Pancreas (tissue), 10 donors: ENCODE measurements around the gene LGALS3BP. TPM values are rescaled to one million over a fixed set of nuclear protein-coding genes. Genes with fewer than 3 reads are reported as not detected.

Source experiments
- ATAC-seq, 4 donors: fragments of 200-7000 bp; cut with Tn5 transposase; one replicate each; pipeline versions ENCODE4 v1.8.0 to v1.9.1; 2020; ENCODE audit warnings: mild to moderate bottlenecking in 4 of 4, moderate library complexity in 4 of 4
- DNase-seq, 6 donors: peaks; one replicate each; pipeline ENCODE4 v3.0.0-alpha.2; 2020
- FAIRE-seq: peaks from 2 replicates; lab custom pipeline; 2012; peaks lifted over from hg19 to GRCh38; lab: Jason Lieb, UNC
- H3K27ac ChIP-seq, 4 donors: fragments of 200-600 bp; sonication (generic); 1 replicate in 3 of 4; 2 replicates in 1 of 4; pipeline versions ENCODE4 v1.5.0 to v1.8.0; 2020
- H3K27me3 ChIP-seq, 4 donors: fragments of 200-600 bp; one replicate each; pipeline ENCODE4 v1.8.0; 2021
- H3K36me3 ChIP-seq, 3 donors: fragments of 200-600 bp; sonication (generic) in 1 of 3; one replicate each; pipeline versions ENCODE4 v1.5.0 to v1.8.0; 2020 to 2021
- H3K4me1 ChIP-seq, 3 donors: fragments of 200-600 bp; one replicate each; pipeline ENCODE4 v1.8.0; 2021
- H3K4me3 ChIP-seq, 4 donors: fragments of 200-600 bp; sonication (generic) in 2 of 4; one replicate each; pipeline versions ENCODE4 v1.5.0 to v1.8.0; 2020 to 2021
- H3K9me3 ChIP-seq, 4 donors: fragments of 200-600 bp; one replicate each; pipeline ENCODE4 v1.8.0; 2021
- WGBS, 2 donors: extraction: QIAGEN DNeasy Blood & Tissue Kit; methylation state at CpG; one replicate each; pipeline ENCODE4 v1.1.7; 2013; 5-methylcytosine and 5-hydroxymethylcytosine counted together
- intact Hi-C, 3 donors: fragments of 100-400 bp; cut with DNase I; formaldehyde crosslinking; loops; one replicate each; pipeline versions ENCODE4 v1.11.1 to v1.14.2; 2022
- polyA plus RNA-seq, 2 donors: library from polyadenylated mRNA; stranded (reverse); fragments of 200-250 nt; gene quantifications; one replicate each; pipeline ENCODE4 v1.2.3, GENCODE V29; 2013
- total RNA-seq, 6 donors: library from RNA; stranded (reverse); fragmentation: NEBNext Ultra II Directional in 4 of 6; extraction: Animal tissue kit (Norgen Biotek cat#: 25700) in 4 of 6; gene quantifications; one replicate each; pipeline versions ENCODE4 v1.2.1 to v1.2.4, GENCODE V29; 2021 to 2023
- TF ChIP-seq, protein P1 (sequence below), 4 donors: fragments of 200-600 bp; sonication (generic) in 3 of 4; IDR thresholded peaks; one replicate each; pipeline versions ENCODE4 v1.5.0 to v1.8.0; 2021; ENCODE audit warnings: antibody characterized with exemption in 4 of 4
- donor health status: healthy with polysubstance abuse.
- donor health status: DM: no; HTN: no; CAD: no; lungs with moderate emphysema.
- donor health status: DM: no; HTN: no; CAD: no.
- donor health status: control.
- donor health status: control.
- donor health status: Bipolar disorder and iron deficiency.
- donor health status: DM: yes; HTN: yes; CAD: no.
- donor health status: DM: no; HTN: no; CAD: no.
- donor health status: DM: no; HTN: no; CAD: no.
- donor health status: DM: yes; HTN: yes; CAD: no.

LGALS3BP gene
- total and polyA plus RNA-seq, 8 donors = 35.3 to 169 (median 77.2) TPM

DNA sequence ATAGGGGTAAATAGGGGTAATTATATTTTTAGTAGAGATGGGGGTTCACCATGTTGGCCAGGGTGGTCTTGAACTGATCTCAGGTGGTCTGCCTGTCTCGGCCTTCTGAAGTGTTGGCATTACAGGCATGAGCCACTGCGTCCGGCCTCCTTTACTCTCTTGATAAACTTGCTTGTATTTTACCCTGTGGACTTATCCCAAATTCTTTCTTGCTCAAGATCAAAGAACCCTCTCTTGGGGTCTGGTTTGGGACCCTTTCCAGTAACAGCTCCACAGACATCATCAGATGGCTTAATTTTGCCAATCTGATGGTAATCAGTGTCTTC, 38.6 kb upstream of the LGALS3BP start:
- no peaks in the 10 kb centered on the region for H3K27me3 ChIP-seq
- TF ChIP-seq, protein P1, sequence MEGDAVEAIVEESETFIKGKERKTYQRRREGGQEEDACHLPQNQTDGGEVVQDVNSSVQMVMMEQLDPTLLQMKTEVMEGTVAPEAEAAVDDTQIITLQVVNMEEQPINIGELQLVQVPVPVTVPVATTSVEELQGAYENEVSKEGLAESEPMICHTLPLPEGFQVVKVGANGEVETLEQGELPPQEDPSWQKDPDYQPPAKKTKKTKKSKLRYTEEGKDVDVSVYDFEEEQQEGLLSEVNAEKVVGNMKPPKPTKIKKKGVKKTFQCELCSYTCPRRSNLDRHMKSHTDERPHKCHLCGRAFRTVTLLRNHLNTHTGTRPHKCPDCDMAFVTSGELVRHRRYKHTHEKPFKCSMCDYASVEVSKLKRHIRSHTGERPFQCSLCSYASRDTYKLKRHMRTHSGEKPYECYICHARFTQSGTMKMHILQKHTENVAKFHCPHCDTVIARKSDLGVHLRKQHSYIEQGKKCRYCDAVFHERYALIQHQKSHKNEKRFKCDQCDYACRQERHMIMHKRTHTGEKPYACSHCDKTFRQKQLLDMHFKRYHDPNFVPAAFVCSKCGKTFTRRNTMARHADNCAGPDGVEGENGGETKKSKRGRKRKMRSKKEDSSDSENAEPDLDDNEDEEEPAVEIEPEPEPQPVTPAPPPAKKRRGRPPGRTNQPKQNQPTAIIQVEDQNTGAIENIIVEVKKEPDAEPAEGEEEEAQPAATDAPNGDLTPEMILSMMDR (IDR thresholded peaks at IDR 0.05) = no peak
- H3K9me3 ChIP-seq = no peaks in the 10 kb centered on the region
- no peak overlapping the region for H3K27ac ChIP-seq
- peaks cover 0 to 27% (median 10%) of the 10 kb centered on the region in 3 donors for H3K4me1 ChIP-seq
- no peak overlapping the region for H3K4me3 ChIP-seq
- FAIRE-seq (no peak), DNase-seq (no peak), ATAC-seq (no peak)
- intact Hi-C loops = no loop called here
- H3K36me3 ChIP-seq = no peaks in the 10 kb centered on the region
- WGBS, 2 donors = 82 to 84% methylated on average over 3 of the region's 3 CpGs

DNA sequence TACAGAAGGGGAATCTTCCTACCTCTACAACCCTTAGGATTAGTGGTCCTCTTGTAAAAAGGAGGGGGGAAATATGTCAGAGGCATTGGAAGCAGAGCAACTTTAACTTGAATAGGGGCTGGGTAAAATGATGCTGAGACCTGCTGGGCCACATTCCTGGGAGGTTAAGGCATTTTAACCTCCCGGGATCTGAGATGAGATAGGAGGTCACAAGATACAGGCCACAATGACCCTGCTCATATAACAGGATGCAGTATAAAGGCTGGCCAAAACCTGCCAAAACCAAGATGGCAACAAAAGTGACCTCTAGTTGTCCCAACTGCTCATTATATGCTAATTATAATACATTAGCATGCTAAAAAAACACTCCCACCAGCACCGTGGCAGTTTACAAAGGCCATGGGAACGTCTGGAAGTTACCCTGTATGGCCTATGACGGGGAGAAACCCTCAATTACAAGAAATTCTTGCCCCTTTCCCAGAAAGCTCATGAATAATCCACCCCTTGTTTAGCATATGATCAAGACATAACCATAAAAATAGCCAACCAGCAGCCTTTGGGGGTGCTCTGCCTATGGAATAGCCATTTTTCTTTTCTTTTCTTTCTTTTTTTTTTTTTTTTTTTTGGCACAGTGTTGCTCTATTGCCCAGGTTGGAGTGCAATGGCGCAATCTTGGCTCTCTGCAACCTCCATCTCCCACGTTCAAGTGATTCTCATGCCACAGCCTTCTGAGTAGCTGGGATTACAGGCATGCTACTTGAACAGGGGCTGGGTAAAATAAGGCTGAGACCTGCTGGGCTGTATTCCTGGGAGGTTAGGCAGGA, 38.0 kb upstream of the LGALS3BP start:
- TF ChIP-seq, protein P1 (IDR thresholded peaks at IDR 0.05) = no peak
- Histone ChIP-seq H3K27ac (peak overlapping the region in 1 of 4 donors; percentile 42), H3K9me3 (no peaks in the 10 kb centered on the region), H3K27me3 (no peaks in the 10 kb centered on the region), H3K36me3 (no peaks in the 10 kb centered on the region), H3K4me1 (peaks cover 0 to 27% (median 10%) of the 10 kb centered on the region in 3 donors), H3K4me3 (no peak overlapping the region)
- FAIRE-seq = no peak
- intact Hi-C loops = no loop called here
- peak in 2 of 4 donors; percentile 29 to 52 for ATAC-seq
- WGBS, 2 donors = 56 to 60% methylated on average over 6 of the region's 6 CpGs
- no peak for DNase-seq

DNA sequence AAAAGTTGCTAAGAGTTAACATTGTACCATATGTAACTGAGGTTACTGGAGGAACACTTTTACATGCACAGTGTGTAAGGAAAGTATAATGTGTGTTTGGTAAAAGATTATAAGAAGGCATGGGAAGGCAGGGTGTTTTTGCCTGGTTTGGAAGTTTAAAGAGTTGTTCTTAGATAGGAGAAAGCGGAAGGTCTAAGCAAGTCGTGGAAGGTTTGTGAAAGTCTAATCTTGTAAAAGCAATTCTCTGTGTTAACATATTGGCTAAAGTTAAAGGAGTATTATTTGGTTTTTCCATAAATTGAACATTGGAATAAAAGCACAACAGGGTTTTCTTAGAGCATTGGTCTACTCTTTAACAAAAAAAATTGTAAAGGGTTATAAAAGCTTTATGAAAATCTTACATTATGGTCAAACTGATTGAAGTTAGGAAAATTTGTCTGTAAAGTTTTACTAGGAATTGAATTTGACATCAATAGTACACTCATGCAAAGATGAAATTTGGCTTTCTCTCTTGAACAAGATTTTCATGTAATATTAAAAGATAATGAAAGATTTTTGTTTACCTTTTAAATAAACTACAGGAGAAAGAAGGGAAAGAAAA, 34.5 kb upstream of the LGALS3BP start:
- no peak for FAIRE-seq
- TF ChIP-seq, protein P1 (IDR thresholded peaks at IDR 0.05) = no peak
- H3K27ac ChIP-seq = no peak overlapping the region
- H3K36me3 ChIP-seq = no peaks in the 10 kb centered on the region
- peaks cover 0 to 2% (median under 1%) of the 10 kb centered on the region in 3 donors for H3K4me1 ChIP-seq
- H3K9me3 ChIP-seq = no peaks in the 10 kb centered on the region
- H3K27me3 ChIP-seq = no peaks in the 10 kb centered on the region
- H3K4me3 ChIP-seq = no peak overlapping the region
- ATAC-seq = no peak
- no peak for DNase-seq
- WGBS, 2 donors = 80 to 93% methylated on average over 2 of the region's 2 CpGs
- intact Hi-C loops = no loop called here

DNA sequence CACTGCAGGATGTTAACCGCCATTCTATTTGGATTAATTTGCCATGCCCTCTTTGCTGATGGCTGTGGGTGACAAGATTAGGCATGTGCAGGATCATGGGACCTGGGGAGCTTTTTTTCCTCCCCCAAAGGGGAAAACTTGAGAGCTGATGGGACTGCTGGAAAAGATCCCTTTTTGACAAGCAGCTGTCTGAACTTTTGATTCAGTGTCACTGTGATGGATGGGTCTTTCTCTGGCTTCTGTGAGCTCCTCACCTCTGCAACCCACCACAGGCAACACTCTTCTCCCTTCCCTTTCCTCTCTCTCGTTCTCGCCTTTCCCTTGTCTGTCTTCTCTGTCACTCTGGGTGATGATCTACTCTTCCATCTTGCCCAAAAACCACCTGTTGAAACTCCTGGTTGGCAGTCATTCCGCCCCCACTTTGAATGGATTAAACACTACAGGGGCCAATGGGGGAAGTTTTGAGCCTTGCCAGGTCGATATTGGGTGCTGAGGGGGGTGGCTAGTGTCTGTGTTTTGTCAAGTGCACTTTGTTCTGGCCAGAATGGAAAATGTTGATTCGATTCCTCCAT, 32.9 kb upstream of the LGALS3BP start:
- peaks cover 0 to 11% (median 6%) of the 10 kb centered on the region in 3 donors for H3K4me1 ChIP-seq
- DNase-seq = no peak
- intact Hi-C loops = no loop called here

More for the DNA sequence above, 32.9 kb upstream of the LGALS3BP start:
- TF ChIP-seq, protein P1 (IDR thresholded peaks at IDR 0.05) = no peak
- no peak overlapping the region for H3K27ac ChIP-seq
- H3K9me3 ChIP-seq = no peaks in the 10 kb centered on the region
- H3K36me3 ChIP-seq = no peaks in the 10 kb centered on the region
- FAIRE-seq = no peak
- no peak for ATAC-seq
- no peaks in the 10 kb centered on the region for H3K27me3 ChIP-seq
- H3K4me3 ChIP-seq = no peak overlapping the region
- 53 to 68% methylated on average over 6 of the region's 6 CpGs for WGBS, 2 donors
